Measurements from ENCODE around the gene MARK3. TPM values are rescaled to one million over a fixed set of nuclear protein-coding genes. Genes with fewer than 3 reads are reported as not detected.
A peak's percentile ranks its signal among the peaks of the same experiment; 100 is the strongest.

MARK3 gene
- total RNA-seq, 1 experiment from 2014 or later: 81.9 TPM

- no peak for DNase-seq
- no peak overlapping the region for H2BK15ac ChIP-seq (ENCODE audit: low read depth, low read length)
- H2AFZ ChIP-seq (ENCODE audit: low read length): no peak overlapping the region
- H3K4ac ChIP-seq (ENCODE audit: low read depth, low read length): no peak overlapping the region
- H3K56ac ChIP-seq (ENCODE audit: insufficient read length, low read depth, low read length): no peak overlapping the region
- H3K9me3 ChIP-seq (ENCODE audit: control insufficient read depth, low read depth, low read length): no peaks in the 10 kb centered on the region
- H4K5ac ChIP-seq (ENCODE audit: insufficient read length, low read depth, low read length): no peak overlapping the region
- no peak overlapping the region for H2BK120ac ChIP-seq (ENCODE audit: low read depth, low read length, poor library complexity, severe bottlenecking)
- H3K4me1 Mint-ChIP-seq: peaks cover 18 to 22% of the 10 kb centered on the region in 2 experiments
- no peak overlapping the region for H2AK5ac ChIP-seq (ENCODE audit: insufficient read length, low read length)
- peak overlapping the region; percentile 10 for H3K9ac ChIP-seq (ENCODE audit: extremely low read depth, insufficient read length, low read length)
- peaks cover 5% of the 10 kb centered on the region for H3K79me1 ChIP-seq (ENCODE audit: insufficient read depth, low read depth, low read length, poor library complexity, severe bottlenecking)
- H3K79me2 ChIP-seq (ENCODE audit: insufficient read depth, low read length): peaks cover 5% of the 10 kb centered on the region; the same call in 1 of the 2 replicates
- H3K9me3 Mint-ChIP-seq: no peaks in the 10 kb centered on the region; a peak in 1 of 5 replicates
- H3K27ac ChIP-seq (ENCODE audit: insufficient read length, low read depth, low read length): no peak overlapping the region
- H3T11ph ChIP-seq (ENCODE audit: low read length): no peak overlapping the region
- no peak overlapping the region for H3K23ac ChIP-seq (ENCODE audit: insufficient read length, low read depth, low read length)
- no peak overlapping the region for H3K18ac ChIP-seq (ENCODE audit: insufficient read length, low read depth, low read length)
- no peaks in the 10 kb centered on the region for H3K27me3 Mint-ChIP-seq (ENCODE audit: low read depth)
- WGBS (ENCODE audit: extremely low coverage, insufficient read length, low lambda C conversion rate): no CpG with 5 or more reads among the region's 4 CpGs
- H3K23me2 ChIP-seq (ENCODE audit: insufficient read length, low read depth, low read length, poor library complexity, severe bottlenecking): no peaks in the 10 kb centered on the region
- H2BK5ac ChIP-seq (ENCODE audit: insufficient read length, low read length): no peak overlapping the region
- peaks cover 3% of the 10 kb centered on the region; the same call in 1 of the 2 replicates for H3K4me1 ChIP-seq (ENCODE audit: insufficient read depth, low read length)
- no peak overlapping the region for H2BK12ac ChIP-seq (ENCODE audit: insufficient read length, low read depth, low read length)
- H4K8ac ChIP-seq (replicated peaks; ENCODE audit: insufficient read length, low read depth, low read length): no peak overlapping the region
- H3K27ac Mint-ChIP-seq: peak overlapping the region in 1 of 3 experiments; percentile 15; a peak in 1 of 7 replicates
- H4K20me1 ChIP-seq (ENCODE audit: control insufficient read depth, insufficient read depth, insufficient read length): no peaks in the 10 kb centered on the region
- H3K36me3 Mint-ChIP-seq (ENCODE audit: insufficient read depth in 1 of 3, low read depth in 3 of 3): peaks cover 5 to 16% (median 14%) of the 10 kb centered on the region in 3 experiments; a peak in 6 of 7 replicates
- no peaks in the 10 kb centered on the region for H3K27me3 ChIP-seq (ENCODE audit: insufficient read depth, low read length)
- H3K4me3 Mint-ChIP-seq: no peak overlapping the region
- H3K4me2 ChIP-seq (ENCODE audit: insufficient read depth, insufficient read length, low read length): peak overlapping the region; percentile 22
- no peak overlapping the region for H4K91ac ChIP-seq (ENCODE audit: insufficient read length, low read depth, low read length)
- H2BK20ac ChIP-seq (ENCODE audit: low read depth, low read length, poor library complexity, severe bottlenecking): no peak overlapping the region
- TF ChIP-seq CTCF (conservative IDR thresholded peaks at IDR 0.05): no peak
- H3K14ac ChIP-seq (ENCODE audit: insufficient read depth, low read length): no peak overlapping the region
Observed at GRCh38 chr14:103444837-103445524, 59.8 kb downstream of the MARK3 start.

Measured in H9 (cell line).